Measurements from ENCODE around the gene SYNE2. TPM values are rescaled to one million over a fixed set of nuclear protein-coding genes. Genes with fewer than 3 reads are reported as not detected.

Gene SYNE2
- total RNA-seq, 4 donors from 2014 or later = 65.8 to 174 (median 126) TPM

- 85 to 95% methylated on average over 6 to 7 of the region's 7 CpGs for WGBS, 2 donors (ENCODE audit: low coverage in 1 of 2)
- H3K4me1 ChIP-seq = no peaks in the 10 kb centered on the region
- H3K9me3 ChIP-seq = no peaks in the 10 kb centered on the region
- TF ChIP-seq POLR2AphosphoS5 (IDR thresholded peaks at IDR 0.05) (no peak), EP300 (IDR thresholded peaks at IDR 0.05) (no peak), POLR2A (IDR thresholded peaks at IDR 0.05) (no peak), CTCF (IDR thresholded peaks at IDR 0.05) (no peak)
- no peak overlapping the region for H3K27ac ChIP-seq
- H3K36me3 ChIP-seq = peaks cover 0 to 58% of the 10 kb centered on the region in 2 donors
- no peaks in the 10 kb centered on the region for H3K27me3 ChIP-seq
- H3K4me3 ChIP-seq = no peak overlapping the region
- ATAC-seq = no peak
Measured at GRCh38 chr14:64184103-64184729, 331.4 kb downstream of the SYNE2 start.

- no peak overlapping the region for H3K4me3 ChIP-seq
- no peak for TF ChIP-seq CTCF (IDR thresholded peaks at IDR 0.05)
- TF ChIP-seq EP300 (IDR thresholded peaks at IDR 0.05) = no peak
- no peak for TF ChIP-seq POLR2A (IDR thresholded peaks at IDR 0.05)
- no peak for TF ChIP-seq POLR2AphosphoS5 (IDR thresholded peaks at IDR 0.05)
- ATAC-seq = no peak
- H3K4me1 ChIP-seq = no peaks in the 10 kb centered on the region
- H3K9me3 ChIP-seq = no peaks in the 10 kb centered on the region
- H3K27ac ChIP-seq = no peak overlapping the region
- WGBS, 2 donors (ENCODE audit: low coverage in 1 of 2) = 100% methylated on average over 1 of the region's 1 CpG
- H3K27me3 ChIP-seq = no peaks in the 10 kb centered on the region
- H3K36me3 ChIP-seq = peaks cover 0 to 58% of the 10 kb centered on the region in 2 donors
Measured at GRCh38 chr14:64185184-64185583, 332.4 kb downstream of the SYNE2 start.

- TF ChIP-seq POLR2AphosphoS5 (IDR thresholded peaks at IDR 0.05) (no peak), EP300 (IDR thresholded peaks at IDR 0.05) (no peak), POLR2A (IDR thresholded peaks at IDR 0.05) (no peak), CTCF (IDR thresholded peaks at IDR 0.05) (no peak)
- H3K27me3 ChIP-seq = no peaks in the 10 kb centered on the region
- ATAC-seq = no peak
- 67 to 92% methylated on average over 5 to 12 of the region's 12 CpGs for WGBS, 2 donors (ENCODE audit: low coverage in 1 of 2)
- peaks cover 0 to 59% of the 10 kb centered on the region in 2 donors for H3K36me3 ChIP-seq
- no peak overlapping the region for H3K4me3 ChIP-seq
- H3K4me1 ChIP-seq = no peaks in the 10 kb centered on the region
- H3K27ac ChIP-seq = no peak overlapping the region
- no peaks in the 10 kb centered on the region for H3K9me3 ChIP-seq
Measured at GRCh38 chr14:64186231-64187129, 333.7 kb downstream of the SYNE2 start.

- Histone ChIP-seq H3K27ac (no peak overlapping the region), H3K36me3 (peaks cover 0 to 60% of the 10 kb centered on the region in 2 donors), H3K27me3 (no peaks in the 10 kb centered on the region), H3K9me3 (no peaks in the 10 kb centered on the region), H3K4me1 (no peaks in the 10 kb centered on the region), H3K4me3 (no peak overlapping the region)
- no peak for ATAC-seq
- TF ChIP-seq POLR2A (IDR thresholded peaks at IDR 0.05) (no peak), EP300 (IDR thresholded peaks at IDR 0.05) (no peak), POLR2AphosphoS5 (IDR thresholded peaks at IDR 0.05) (no peak), CTCF (IDR thresholded peaks at IDR 0.05) (no peak)
- WGBS, 2 donors (ENCODE audit: low coverage in 1 of 2) = 43 to 56% methylated on average over 3 of the region's 3 CpGs
Measured at GRCh38 chr14:64187331-64187730, 334.5 kb downstream of the SYNE2 start.

Data from gastroesophageal sphincter (tissue), 4 donors.